ENCODE results near the gene FNDC7. TPM values are rescaled to one million over a fixed set of nuclear protein-coding genes. Genes with fewer than 3 reads are reported as not detected.

Gene FNDC7
- total RNA-seq (not detected in 2 replicates), polyA plus RNA-seq (not detected in 2 replicates), polyA minus RNA-seq (0.49 TPM in 1 of 2 replicates, not detected in the other), Bru-seq, nascent RNA (percentile 8 among the genes with signal in this experiment), BruChase-seq, experiment 1, labeled RNA remaining after a 6-hour chase (percentile 42 among the genes with signal in this experiment), BruChase-seq, experiment 2, labeled RNA remaining after a 2-hour chase (percentile 23 among the genes with signal in this experiment)
- polyA plus RNA-seq (2011; cell fraction: cytosol; rRNA removed): not detected in 2 replicates
- polyA plus RNA-seq (2011; cell fraction: nucleus; rRNA removed): 0.05 and 0.10 TPM in 2 replicates
- polyA plus RNA-seq (2012): not detected in 2 replicates
- polyA minus RNA-seq (2011; cell fraction: cytosol; rRNA and poly(A)+ RNA removed): 0.31 TPM
- polyA minus RNA-seq (2011; cell fraction: nucleus; rRNA and poly(A)+ RNA removed): 0.29 TPM in 1 of 2 replicates, not detected in the other
- long read RNA-seq: 0 reads

- no peak within 1 kb of the TSS for H2AFZ ChIP-seq (ENCODE audit: low read depth, low read length)
- ChIA-PET CTCF (no interaction called here), POLR2A (no interaction called here)
- no peak within 1 kb of the TSS for H3K4me3 ChIP-seq (replicated peaks in 1 of 3; ENCODE audit: insufficient read depth in 1 of 3, low read depth in 1 of 3, low read length in 3 of 3)
- no peak within 1 kb of the TSS for H3K27ac ChIP-seq (ENCODE audit: insufficient read depth, low read depth, low read length)
- H3K79me2 ChIP-seq (ENCODE audit: control insufficient read depth, insufficient read depth, low read length): no peaks in the 10 kb centered on the region
- no peaks in the 10 kb centered on the region for H3K27me3 ChIP-seq (ENCODE audit: control insufficient read depth in 2 of 2, insufficient read depth in 2 of 2, low read length in 2 of 2)
- H3K4me1 ChIP-seq (ENCODE audit: control insufficient read depth, extremely low read depth, insufficient read depth, low read length): no peaks in the 10 kb centered on the region
- no peaks in the 10 kb centered on the region for H3K9me3 ChIP-seq (replicated peaks; ENCODE audit: control insufficient read depth, insufficient read depth, low read length)
- no peaks in the 10 kb centered on the region for H3K36me3 ChIP-seq (ENCODE audit: control insufficient read depth in 2 of 2, extremely low read depth in 1 of 2, insufficient read depth in 2 of 2, low read length in 2 of 2)
- FAIRE-seq (no peak), DNase-seq (ENCODE audit: low read depth, low spot score) (no peak)
- H4K20me1 ChIP-seq (replicated peaks; ENCODE audit: control insufficient read depth, extremely low read depth, insufficient read depth, low read length): no peaks in the 10 kb centered on the region
- intact Hi-C loops (cut with micrococcal nuclease) (no loop called here), dilution Hi-C loops (cut with MboI; ENCODE audit: extremely low pct_ligation_motif_present, low sequenced_read_pairs) (no loop called here)
- BruUV-seq (replicated peaks): no TSS peak
- TF ChIP-seq MAX (IDR thresholded peaks at IDR 0.05; ENCODE audit: insufficient read depth, insufficient read length) (no peak), JUN (IDR thresholded peaks at IDR 0.05; ENCODE audit: borderline replicate concordance, insufficient read depth, insufficient read length, low read depth) (no peak), FOS (IDR thresholded peaks at IDR 0.05; ENCODE audit: borderline replicate concordance, insufficient read depth, low read length) (no peak), POLR2A (IDR thresholded peaks at IDR 0.05; ENCODE audit: low read depth, low read length) (no peak), MYC (IDR thresholded peaks at IDR 0.05; ENCODE audit: low read depth, low read length) (no peak), EZH2 (IDR thresholded peaks at IDR 0.05; ENCODE audit: borderline replicate concordance, low read depth, low read length, severe bottlenecking) (no peak), POLR2AphosphoS5 (IDR thresholded peaks at IDR 0.05; ENCODE audit: insufficient read depth, low read depth, low read length) (no peak), GATA2 (IDR thresholded peaks at IDR 0.05; ENCODE audit: insufficient read depth, insufficient read length, low read depth, low read length) (no peak), CTCF (IDR thresholded peaks at IDR 0.05; ENCODE audit: extremely low read depth in 1 of 2, insufficient read depth in 1 of 2, low read depth in 1 of 2, low read length in 2 of 2) (no peak)
- no peak within 1 kb of the TSS for H3K9ac ChIP-seq (replicated peaks; ENCODE audit: extremely low read depth, insufficient read depth, low read length)
- H3K9me1 ChIP-seq (replicated peaks; ENCODE audit: control insufficient read depth, extremely low read depth, insufficient read depth, low read length): no peaks in the 10 kb centered on the region
- H3K4me2 ChIP-seq (ENCODE audit: insufficient read depth, low read length): no peak within 1 kb of the TSS
Observed at GRCh38 chr1:108712606-108713150, at the start of gene FNDC7. TSS of gene FNDC7 (plus strand) at chr1:108712908. CDS start at chr1:108712934, 26 bp downstream.
